Astrocyte (in vitro differentiated cells and primary cell): Measurements from ENCODE around the gene KRT222. TPM values are rescaled to one million over a fixed set of nuclear protein-coding genes. Genes with fewer than 3 reads are reported as not detected.

Experiments
- DNase-seq: peaks from one replicate; pipeline ENCODE4 v3.0.0-alpha.2; 2010; ENCODE audit warnings: low read depth
- FAIRE-seq: peaks from 2 replicates; lab custom pipeline; 2011; peaks lifted over from hg19 to GRCh38; lab: Jason Lieb, UNC
- H2AFZ ChIP-seq: 2 replicates; pipeline ENCODE4 v1.6.0; 2012; ENCODE audit warnings: low read depth, low read length, inconsistent platforms
- H3K27ac ChIP-seq: 2 replicates; pipeline ENCODE4 v1.5.1; 2011; ENCODE audit warnings: low read depth, low read length, inconsistent platforms
- H3K27me3 ChIP-seq: 2 replicates; pipeline ENCODE4 v1.6.0; 2011; ENCODE audit warnings: low read length, inconsistent platforms; ENCODE audit not compliant: insufficient read depth
- H3K36me3 ChIP-seq: 2 replicates; pipeline ENCODE4 v1.5.1; 2011; ENCODE audit warnings: low read length, inconsistent platforms; ENCODE audit not compliant: insufficient read depth
- H3K4me1 ChIP-seq: 2 replicates; pipeline ENCODE4 v1.5.1; 2011; ENCODE audit warnings: low read length, inconsistent platforms; ENCODE audit not compliant: insufficient read depth
- H3K4me2 ChIP-seq: 2 replicates; pipeline ENCODE4 v1.6.0; 2012; ENCODE audit warnings: low read length, inconsistent platforms
- H3K4me3 ChIP-seq: 2 replicates; pipeline ENCODE4 v1.5.1; 2011; ENCODE audit warnings: low read depth, mild to moderate bottlenecking, low read length, inconsistent platforms; ENCODE audit not compliant: insufficient read depth
- H3K79me2 ChIP-seq: 2 replicates; pipeline ENCODE4 v1.6.0; 2012; ENCODE audit warnings: mild to moderate bottlenecking, low read length, inconsistent platforms; ENCODE audit not compliant: insufficient read depth
- H3K9ac ChIP-seq: 2 replicates; pipeline ENCODE4 v1.6.0; 2012; ENCODE audit warnings: mild to moderate bottlenecking, low read length, inconsistent platforms
- H3K9me3 ChIP-seq: 2 replicates; pipeline ENCODE4 v1.5.1; 2012; ENCODE audit warnings: low read depth, mild to moderate bottlenecking, low read length, inconsistent platforms; ENCODE audit not compliant: insufficient read depth
- H4K20me1 ChIP-seq: 2 replicates; pipeline ENCODE4 v1.6.0; 2012; ENCODE audit warnings: low read length, inconsistent platforms; ENCODE audit not compliant: insufficient read depth
- H3K27ac Mint-ChIP-seq: one replicate; pipeline ENCODE4 v1.8.0; 2021; ENCODE audit warnings: mild to moderate bottlenecking, mixed read lengths; ENCODE audit not compliant: unreplicated experiment
- H3K27me3 Mint-ChIP-seq: one replicate; pipeline ENCODE4 v1.8.0; 2021; ENCODE audit warnings: low read depth, mixed read lengths; ENCODE audit not compliant: unreplicated experiment
- H3K36me3 Mint-ChIP-seq: one replicate; pipeline ENCODE4 v1.8.0; 2021; ENCODE audit warnings: low read depth, mixed read lengths; ENCODE audit not compliant: unreplicated experiment
- H3K4me1 Mint-ChIP-seq: one replicate; pipeline ENCODE4 v1.8.0; 2021; ENCODE audit warnings: low read depth, mixed read lengths; ENCODE audit not compliant: unreplicated experiment
- H3K4me3 Mint-ChIP-seq: one replicate; pipeline ENCODE4 v1.8.0; 2021; ENCODE audit warnings: mild to moderate bottlenecking, moderate library complexity, mixed read lengths; ENCODE audit not compliant: unreplicated experiment
- H3K9me3 Mint-ChIP-seq: one replicate; pipeline ENCODE4 v1.8.0; 2021; ENCODE audit warnings: mild to moderate bottlenecking, mixed read lengths; ENCODE audit not compliant: unreplicated experiment
- CTCF ChIP-seq: IDR thresholded peaks from 2 replicates; pipeline ENCODE4 v1.5.1; 2011; ENCODE audit warnings: low read depth, mild to moderate bottlenecking, inconsistent platforms, low read length, moderate library complexity; ENCODE audit not compliant: insufficient read depth
- EZH2 ChIP-seq: IDR thresholded peaks from 2 replicates; pipeline ENCODE4 v1.6.1; 2012; ENCODE audit warnings: mild to moderate bottlenecking, low read length, inconsistent platforms; ENCODE audit not compliant: insufficient read depth
- total RNA-seq: library from RNA; stranded (reverse); gene quantifications from 2 replicates; pipeline ENCODE4 v1.2.1, GENCODE V29; 2021

KRT222 gene
- total RNA-seq, 1 donor from 2014 or later: 0.14 TPM

GRCh38 chr17:40613467-40614154 lies 51.4 kb downstream of the KRT222 start:
- no peak overlapping the region for H2AFZ ChIP-seq
- H3K4me1 ChIP-seq: no peaks in the 10 kb centered on the region
- FAIRE-seq: no peak
- DNase-seq: no peak
- no peak overlapping the region for H3K4me3 ChIP-seq
- H3K4me1 Mint-ChIP-seq: peaks cover 2% of the 10 kb centered on the region
- peaks cover 39% of the 10 kb centered on the region for H3K27me3 Mint-ChIP-seq
- no peaks in the 10 kb centered on the region for H3K36me3 ChIP-seq
- no peak overlapping the region for H3K9ac ChIP-seq
- no peak overlapping the region for H3K4me2 ChIP-seq
- no peak overlapping the region for H3K27ac Mint-ChIP-seq
- H3K36me3 Mint-ChIP-seq: peaks cover 1% of the 10 kb centered on the region
- no peaks in the 10 kb centered on the region for H3K79me2 ChIP-seq
- peaks cover 5% of the 10 kb centered on the region for H3K9me3 Mint-ChIP-seq
- H3K27ac ChIP-seq: no peak overlapping the region
- no peak for TF ChIP-seq EZH2
- no peak for TF ChIP-seq CTCF
- H3K4me3 Mint-ChIP-seq: no peak overlapping the region
- peaks cover 23% of the 10 kb centered on the region for H3K27me3 ChIP-seq
- H4K20me1 ChIP-seq: no peaks in the 10 kb centered on the region
- no peaks in the 10 kb centered on the region for H3K9me3 ChIP-seq

DNA sequence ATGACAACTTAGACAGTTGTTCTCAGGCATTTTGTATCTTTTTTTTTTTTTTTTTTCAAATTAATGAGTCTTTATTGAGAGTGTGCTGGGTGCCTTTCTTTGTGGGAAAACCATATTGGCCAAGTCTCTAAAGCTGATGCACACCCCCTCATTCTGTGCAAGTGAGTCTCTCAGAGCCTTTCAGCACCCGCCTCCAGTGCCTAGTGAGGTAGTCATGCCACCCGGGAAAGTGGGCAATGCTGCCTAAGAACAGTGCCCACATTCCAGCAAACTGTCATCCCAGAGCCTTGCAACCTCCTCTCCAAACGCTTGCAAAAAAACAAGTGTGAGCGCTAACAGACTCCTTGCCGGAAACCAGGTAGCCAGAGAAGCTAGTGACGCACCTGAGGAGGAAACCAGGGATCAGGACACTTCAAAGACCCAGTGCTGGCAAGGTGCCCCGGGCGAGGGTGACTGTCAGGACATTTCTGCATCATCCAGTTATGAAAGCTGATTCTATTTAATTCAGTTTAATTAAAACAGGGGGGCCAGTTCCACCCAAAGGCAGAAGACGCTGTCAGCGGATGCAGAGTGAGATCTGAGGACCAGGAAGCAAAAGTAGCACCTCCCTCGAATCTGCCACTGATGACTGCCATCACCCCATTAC lies 52.3 kb downstream of the KRT222 start:
- H3K36me3 ChIP-seq: no peaks in the 10 kb centered on the region
- H3K4me2 ChIP-seq: no peak overlapping the region
- H3K9me3 ChIP-seq: no peaks in the 10 kb centered on the region
- no peaks in the 10 kb centered on the region for H3K4me1 ChIP-seq
- H3K79me2 ChIP-seq: no peaks in the 10 kb centered on the region
- peaks cover 24% of the 10 kb centered on the region for H3K27me3 ChIP-seq
- Mint-ChIP-seq H3K27ac (no peak overlapping the region), H3K4me3 (no peak overlapping the region), H3K36me3 (peaks cover 1% of the 10 kb centered on the region), H3K4me1 (peaks cover 2% of the 10 kb centered on the region), H3K9me3 (peaks cover 5% of the 10 kb centered on the region), H3K27me3 (peaks cover 36% of the 10 kb centered on the region)
- DNase-seq (no peak), FAIRE-seq (no peak)
- H3K4me3 ChIP-seq: no peak overlapping the region
- H2AFZ ChIP-seq: no peak overlapping the region
- no peak overlapping the region for H3K9ac ChIP-seq
- H4K20me1 ChIP-seq: no peaks in the 10 kb centered on the region
- H3K27ac ChIP-seq: no peak overlapping the region
- TF ChIP-seq CTCF (no peak), EZH2 (no peak)
